CD4-positive, alpha-beta T cell treated with Interleukin-10 for 1 hour (primary cell): ENCODE data around the gene SLK.

ENCODE experiments used
- DNase-seq: peaks from one replicate; pipeline ENCODE4 v3.0.0-alpha.2; 2020

Gene SLK

GRCh38 chr10:104056619-104057273 is 89.8 kb downstream of the SLK start:
- DNase-seq, result no peak

GRCh38 chr10:104057717-104058116 is 90.8 kb downstream of the SLK start:
- DNase-seq, result no peak

GRCh38 chr10:104059364-104059763 is 92.4 kb downstream of the SLK start:
- no peak for DNase-seq

- no peak for DNase-seq
These were observed 94.3 kb downstream of the SLK start for GRCh38 chr10:104061196-104061595.

- no peak for DNase-seq
These were observed 98.8 kb downstream of the SLK start for GRCh38 chr10:104065748-104066147.

GRCh38 chr10:104066945-104067344 is 100.0 kb downstream of the SLK start:
- no peak for DNase-seq

- no peak for DNase-seq
These were observed 100.6 kb downstream of the SLK start for GRCh38 chr10:104067525-104067924.

- no peak for DNase-seq
These were observed 102.7 kb downstream of the SLK start for GRCh38 chr10:104069613-104070012.

- no peak for DNase-seq
These were observed 105.8 kb downstream of the SLK start for GRCh38 chr10:104072786-104073185.

GRCh38 chr10:104074505-104074904 is 107.6 kb downstream of the SLK start:
- no peak for DNase-seq

- DNase-seq, result no peak
These were observed 109.8 kb downstream of the SLK start for GRCh38 chr10:104076743-104077160.

GRCh38 chr10:104077247-104077646 is 110.3 kb downstream of the SLK start:
- no peak for DNase-seq

- DNase-seq, result no peak
These were observed 110.8 kb downstream of the SLK start for GRCh38 chr10:104077663-104078151.
